ENCODE results near the gene GET4. TPM values are rescaled to one million over a fixed set of nuclear protein-coding genes. Genes with fewer than 3 reads are reported as not detected.

GET4 gene
- total and polyA plus RNA-seq, 2 of the 13 experiments (the other 11 are each of a cell fraction or from before 2014, with no cell fraction given), result 28.2 to 35.2 TPM

DNA sequence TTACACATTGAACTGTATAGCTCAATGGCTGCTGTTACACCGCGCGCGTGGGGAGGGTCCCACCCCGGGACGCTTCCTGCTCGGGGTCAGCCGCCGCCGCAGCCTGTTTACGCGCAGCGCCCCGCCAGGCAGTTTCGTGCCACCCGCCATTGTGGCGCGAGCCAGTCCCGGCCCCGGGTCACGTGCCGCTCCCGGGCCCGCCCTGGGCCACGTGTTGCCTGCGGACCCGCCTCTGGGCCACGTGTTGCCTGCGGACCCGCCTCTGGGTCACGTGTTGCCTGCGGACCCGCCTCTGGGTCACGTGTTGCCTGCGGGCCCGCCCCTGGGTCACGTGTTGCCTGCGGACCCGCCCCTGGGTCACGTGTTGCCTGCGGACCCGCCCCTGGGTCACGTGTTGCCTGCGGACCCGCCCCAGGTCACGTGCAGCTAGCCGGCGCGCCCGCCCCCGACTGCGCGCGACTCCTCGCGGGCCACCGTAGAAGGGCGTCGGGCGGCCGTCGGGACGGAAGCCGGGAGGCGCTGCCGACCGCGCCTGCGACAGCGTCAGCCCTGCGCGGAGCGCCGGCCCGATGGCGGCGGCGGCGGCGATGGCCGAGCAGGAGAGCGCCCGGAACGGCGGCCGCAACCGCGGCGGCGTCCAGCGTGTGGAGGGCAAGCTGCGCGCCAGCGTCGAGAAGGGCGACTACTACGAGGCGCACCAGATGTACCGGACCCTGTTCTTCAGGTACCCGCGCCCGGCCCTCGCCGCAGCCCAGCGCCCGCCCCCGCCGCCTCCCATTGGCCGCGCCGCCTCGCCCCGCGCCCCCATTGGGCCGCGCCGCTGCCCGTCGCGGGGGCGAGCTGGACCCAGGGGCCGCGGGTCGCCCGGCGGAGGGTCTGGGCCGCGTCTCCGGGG lies at the start of gene GET4 (continued):
- TF ChIP-seq ZBTB2 (CRISPR knock-in tag; IDR thresholded peaks at IDR 0.05; ENCODE audit: low read depth), result peak; percentile 93
- TF ChIP-seq ZZZ3 (CRISPR knock-in tag; IDR thresholded peaks at IDR 0.05; ENCODE audit: borderline replicate concordance), result 0 out of 2 replicates have a peak, but pooled peaks have one; percentile 22
- TF ChIP-seq, protein P1, sequence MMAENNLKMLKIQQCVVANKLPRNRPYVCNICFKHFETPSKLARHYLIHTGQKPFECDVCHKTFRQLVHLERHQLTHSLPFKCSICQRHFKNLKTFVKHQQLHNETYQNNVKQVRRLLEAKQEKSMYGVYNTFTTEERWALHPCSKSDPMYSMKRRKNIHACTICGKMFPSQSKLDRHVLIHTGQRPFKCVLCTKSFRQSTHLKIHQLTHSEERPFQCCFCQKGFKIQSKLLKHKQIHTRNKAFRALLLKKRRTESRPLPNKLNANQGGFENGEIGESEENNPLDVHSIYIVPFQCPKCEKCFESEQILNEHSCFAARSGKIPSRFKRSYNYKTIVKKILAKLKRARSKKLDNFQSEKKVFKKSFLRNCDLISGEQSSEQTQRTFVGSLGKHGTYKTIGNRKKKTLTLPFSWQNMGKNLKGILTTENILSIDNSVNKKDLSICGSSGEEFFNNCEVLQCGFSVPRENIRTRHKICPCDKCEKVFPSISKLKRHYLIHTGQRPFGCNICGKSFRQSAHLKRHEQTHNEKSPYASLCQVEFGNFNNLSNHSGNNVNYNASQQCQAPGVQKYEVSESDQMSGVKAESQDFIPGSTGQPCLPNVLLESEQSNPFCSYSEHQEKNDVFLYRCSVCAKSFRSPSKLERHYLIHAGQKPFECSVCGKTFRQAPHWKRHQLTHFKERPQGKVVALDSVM (CRISPR knock-in tag; IDR thresholded peaks at IDR 0.05), result peak; percentile 46; the same call in 1 of the 2 replicates
- TF ChIP-seq NFIC (IDR thresholded peaks at IDR 0.05; ENCODE audit: low read length), result 0 out of 2 replicates have a peak, but pooled peaks have one; percentile 28
- TF ChIP-seq SP5 (CRISPR knock-in tag; IDR thresholded peaks at IDR 0.05; ENCODE audit: borderline replicate concordance, low read depth), result peak; percentile 92
- no peak for TF ChIP-seq KDM6A (CRISPR knock-in tag; IDR thresholded peaks at IDR 0.05; ENCODE audit: low read depth)
- peak; percentile 80 for TF ChIP-seq RNF2 (conservative IDR thresholded peaks at IDR 0.05; ENCODE audit: low read depth)
- no peak for TF ChIP-seq EHMT2 (IDR thresholded peaks at IDR 0.05; ENCODE audit: borderline replicate concordance, low read depth, low read length)
- TF ChIP-seq DMAP1 (CRISPR knock-in tag; IDR thresholded peaks at IDR 0.05), result peak; percentile 15; the same call in 1 of the 2 replicates
- peak; percentile 68; the same call in 1 of the 2 replicates for TF ChIP-seq IRF2 (CRISPR knock-in tag; IDR thresholded peaks at IDR 0.05)
- peak; percentile 85 for TF ChIP-seq ZFY (CRISPR knock-in tag; IDR thresholded peaks at IDR 0.05)
- TF ChIP-seq ZNF7 (CRISPR knock-in tag; IDR thresholded peaks at IDR 0.05), result no peak
- TF ChIP-seq ZNF878 (CRISPR knock-in tag; IDR thresholded peaks at IDR 0.05), result no peak
- no peak for TF ChIP-seq ATF7 (IDR thresholded peaks at IDR 0.05)
- TF ChIP-seq ATF7 (CRISPR knock-in tag; IDR thresholded peaks at IDR 0.05), result 0 out of 2 replicates have a peak, but pooled peaks have one; percentile 56
- peak; percentile 55 for TF ChIP-seq ASH2L (IDR thresholded peaks at IDR 0.05; ENCODE audit: insufficient read length, low read depth, low read length)
- peak; percentile 83 for TF ChIP-seq ARNT2 (CRISPR knock-in tag; IDR thresholded peaks at IDR 0.05; ENCODE audit: low read depth)
- TF ChIP-seq ZSCAN29 (CRISPR knock-in tag; conservative IDR thresholded peaks at IDR 0.05), result 0 out of 2 replicates have a peak, but pooled peaks have one; percentile 47
- TF ChIP-seq AGO1 (IDR thresholded peaks at IDR 0.05; ENCODE audit: low read depth, low read length, poor library complexity, severe bottlenecking), result peak; percentile 72
- TF ChIP-seq, protein P2, sequence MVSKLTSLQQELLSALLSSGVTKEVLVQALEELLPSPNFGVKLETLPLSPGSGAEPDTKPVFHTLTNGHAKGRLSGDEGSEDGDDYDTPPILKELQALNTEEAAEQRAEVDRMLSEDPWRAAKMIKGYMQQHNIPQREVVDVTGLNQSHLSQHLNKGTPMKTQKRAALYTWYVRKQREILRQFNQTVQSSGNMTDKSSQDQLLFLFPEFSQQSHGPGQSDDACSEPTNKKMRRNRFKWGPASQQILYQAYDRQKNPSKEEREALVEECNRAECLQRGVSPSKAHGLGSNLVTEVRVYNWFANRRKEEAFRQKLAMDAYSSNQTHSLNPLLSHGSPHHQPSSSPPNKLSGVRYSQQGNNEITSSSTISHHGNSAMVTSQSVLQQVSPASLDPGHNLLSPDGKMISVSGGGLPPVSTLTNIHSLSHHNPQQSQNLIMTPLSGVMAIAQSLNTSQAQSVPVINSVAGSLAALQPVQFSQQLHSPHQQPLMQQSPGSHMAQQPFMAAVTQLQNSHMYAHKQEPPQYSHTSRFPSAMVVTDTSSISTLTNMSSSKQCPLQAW (CRISPR knock-in tag; IDR thresholded peaks at IDR 0.05), result no peak
- no peak for TF ChIP-seq HNF4A (CRISPR knock-in tag; IDR thresholded peaks at IDR 0.05)
- TF ChIP-seq, protein P3, sequence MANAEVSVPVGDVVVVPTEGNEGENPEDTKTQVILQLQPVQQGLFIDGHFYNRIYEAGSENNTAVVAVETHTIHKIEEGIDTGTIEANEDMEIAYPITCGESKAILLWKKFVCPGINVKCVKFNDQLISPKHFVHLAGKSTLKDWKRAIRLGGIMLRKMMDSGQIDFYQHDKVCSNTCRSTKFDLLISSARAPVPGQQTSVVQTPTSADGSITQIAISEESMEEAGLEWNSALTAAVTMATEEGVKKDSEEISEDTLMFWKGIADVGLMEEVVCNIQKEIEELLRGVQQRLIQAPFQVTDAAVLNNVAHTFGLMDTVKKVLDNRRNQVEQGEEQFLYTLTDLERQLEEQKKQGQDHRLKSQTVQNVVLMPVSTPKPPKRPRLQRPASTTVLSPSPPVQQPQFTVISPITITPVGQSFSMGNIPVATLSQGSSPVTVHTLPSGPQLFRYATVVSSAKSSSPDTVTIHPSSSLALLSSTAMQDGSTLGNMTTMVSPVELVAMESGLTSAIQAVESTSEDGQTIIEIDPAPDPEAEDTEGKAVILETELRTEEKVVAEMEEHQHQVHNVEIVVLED (CRISPR knock-in tag; IDR thresholded peaks at IDR 0.05; ENCODE audit: borderline replicate concordance), result peak; percentile 92
- TF ChIP-seq ZNF282 (IDR thresholded peaks at IDR 0.05; ENCODE audit: partially characterized antibody), result no peak

Data from HepG2 (cell line).